IMR-90 (cell line): ENCODE measurements around the gene PHOSPHO2. TPM values are rescaled to one million over a fixed set of nuclear protein-coding genes. Genes with fewer than 3 reads are reported as not detected.

Source experiments
- ATAC-seq: fragments of 200-7000 bp; cut with Tn5 transposase; 2 replicates; pipeline ENCODE4 v1.9.1; 2020; ENCODE audit warnings: low read depth, mild to moderate bottlenecking, moderate library complexity
- BruUV-seq: library from RNA; stranded (reverse); fragments of 400-500 nt; replicated peaks from 2 replicates; lab custom pipeline; 2021; lab: Mats Ljungman, UMichigan
- CTCF ChIA-PET: fragments of 300-600 bp; formaldehyde crosslinking; extraction: SDS; loops from one replicate; lab custom pipeline; 2021; ENCODE audit warnings: antibody characterized with exemption; lab: Yijun Ruan, JAX
- POLR2A ChIA-PET: fragments of 300-600 bp; sonication (Branson Sonifier 250); formaldehyde crosslinking; loops from one replicate; lab custom pipeline; 2022; ENCODE audit warnings: antibody characterized with exemption; ENCODE audit not compliant: unreplicated experiment; lab: Charles Lee
- DNase-seq: peaks from one replicate; pipeline ENCODE4 v3.0.0; 2013
- H2AFZ ChIP-seq: replicated peaks from 2 replicates; pipeline ENCODE3; 2013; ENCODE audit warnings: low read length, mild to moderate bottlenecking; ENCODE audit not compliant: poor library complexity
- H2AK5ac ChIP-seq: 2 replicates; pipeline ENCODE4 v1.6.1; 2013; ENCODE audit warnings: low read depth, low read length, inconsistent platforms
- H2AK9ac ChIP-seq: replicated peaks from 2 replicates; pipeline ENCODE3; 2013; ENCODE audit warnings: mild to moderate bottlenecking, low read depth, low read length, moderate library complexity; ENCODE audit not compliant: poor library complexity
- H2BK120ac ChIP-seq: 2 replicates; pipeline ENCODE4 v1.6.1; 2013; ENCODE audit warnings: low read depth, low read length, inconsistent platforms
- H2BK15ac ChIP-seq: 3 replicates; pipeline ENCODE4 v1.6.1; 2013; ENCODE audit warnings: low read depth, low read length, inconsistent platforms
- H2BK20ac ChIP-seq: 2 replicates; pipeline ENCODE4 v1.6.1; 2013; ENCODE audit warnings: low read depth, mild to moderate bottlenecking, inconsistent platforms, low read length, moderate library complexity
- H2BK5ac ChIP-seq: 2 replicates; pipeline ENCODE4 v1.6.1; 2013; ENCODE audit warnings: mild to moderate bottlenecking, low read depth, low read length, inconsistent platforms; ENCODE audit not compliant: poor library complexity, severe bottlenecking
- H3K14ac ChIP-seq: replicated peaks from 2 replicates; pipeline ENCODE4 v1.6.1; 2013; ENCODE audit warnings: low read depth, low read length, inconsistent platforms
- H3K18ac ChIP-seq: 2 replicates; pipeline ENCODE4 v1.6.1; 2013; ENCODE audit warnings: low read depth, low read length, control low read depth
- H3K23ac ChIP-seq: 2 replicates; pipeline ENCODE4 v1.6.1; 2013; ENCODE audit warnings: low read depth, low read length, inconsistent platforms
- H3K27ac ChIP-seq: 2 replicates; pipeline ENCODE4 v1.5.1; 2013; ENCODE audit warnings: mild to moderate bottlenecking, control low read depth, low read length; ENCODE audit not compliant: insufficient read depth
- H3K27me3 ChIP-seq: 2 replicates; pipeline ENCODE4 v1.6.1; 2013; ENCODE audit warnings: low read length; ENCODE audit not compliant: control insufficient read depth, insufficient read depth
- H3K36me3 ChIP-seq: 2 replicates; pipeline ENCODE4 v1.6.1; 2013; ENCODE audit warnings: low read length, mixed read lengths; ENCODE audit not compliant: control insufficient read depth, insufficient read depth
- H3K4ac ChIP-seq: 2 replicates; pipeline ENCODE4 v1.6.1; 2013; ENCODE audit warnings: low read depth, low read length, inconsistent platforms
- H3K4me1 ChIP-seq: 2 replicates; pipeline ENCODE4 v1.6.1; 2013; ENCODE audit warnings: low read length, mixed read lengths; ENCODE audit not compliant: control insufficient read depth, insufficient read depth
- H3K4me2 ChIP-seq: 2 replicates; pipeline ENCODE4 v1.6.1; 2013; ENCODE audit warnings: low read depth, mild to moderate bottlenecking, control low read depth, low read length, moderate library complexity
- H3K4me3 ChIP-seq: 2 replicates; pipeline ENCODE4 v1.5.1; 2013; ENCODE audit warnings: low read depth, mild to moderate bottlenecking, control low read depth, low read length, moderate library complexity; ENCODE audit not compliant: insufficient read depth
- H3K56ac ChIP-seq: 2 replicates; pipeline ENCODE4 v1.6.1; 2013; ENCODE audit warnings: low read length, inconsistent platforms; ENCODE audit not compliant: insufficient read depth; ENCODE audit errors: extremely low read depth
- H3K79me1 ChIP-seq, 2 experiments: 2 replicates each; pipeline ENCODE4 v1.6.1; 2013; ENCODE audit warnings: low read length in 2 of 2, inconsistent platforms in 1 of 2, low read depth in 1 of 2
- H3K9ac ChIP-seq: 2 replicates; pipeline ENCODE4 v1.6.1; 2013; ENCODE audit warnings: low read depth, low read length, control low read depth
- H3K9me1 ChIP-seq: 2 replicates; pipeline ENCODE4 v1.6.1; 2013; ENCODE audit warnings: low read length, inconsistent platforms; ENCODE audit not compliant: insufficient read depth
- H3K9me3 ChIP-seq: 2 replicates; pipeline ENCODE4 v1.6.1; 2013; ENCODE audit warnings: low read length; ENCODE audit not compliant: control insufficient read depth, insufficient read depth
- H4K20me1 ChIP-seq: 2 replicates; pipeline ENCODE4 v1.6.1; 2013; ENCODE audit warnings: low read length, inconsistent platforms; ENCODE audit not compliant: insufficient read depth
- H4K5ac ChIP-seq: 2 replicates; pipeline ENCODE4 v1.6.1; 2013; ENCODE audit warnings: mild to moderate bottlenecking, low read depth, low read length, control low read depth
- H4K8ac ChIP-seq, 2 experiments: 2 replicates each; pipeline ENCODE4 v1.6.1; 2013; ENCODE audit warnings: low read depth in 2 of 2, low read length in 2 of 2, control low read depth in 1 of 2, inconsistent platforms in 1 of 2
- H4K91ac ChIP-seq: 2 replicates; pipeline ENCODE4 v1.6.1; 2013; ENCODE audit warnings: low read depth, low read length, inconsistent platforms; ENCODE audit not compliant: insufficient read depth
- MAFK ChIP-seq: IDR thresholded peaks from 2 replicates; pipeline ENCODE4 v1.6.1; 2012; ENCODE audit warnings: low read depth, low read length, improper control_type of control experiment
- MAZ ChIP-seq: IDR thresholded peaks from 2 replicates; pipeline ENCODE4 v1.6.1; 2012; ENCODE audit warnings: low read depth, mild to moderate bottlenecking, low read length, improper control_type of control experiment, moderate library complexity, borderline replicate concordance
- NFE2L2 ChIP-seq: fragments of 150-350 bp; IDR thresholded peaks from 2 replicates; pipeline ENCODE4 v1.6.1; 2016; ENCODE audit warnings: low read depth, mild to moderate bottlenecking, low read length
- POLR2A ChIP-seq: IDR thresholded peaks from 2 replicates; pipeline ENCODE4 v1.6.1; 2012; ENCODE audit warnings: mild to moderate bottlenecking, low read depth, low read length
- RCOR1 ChIP-seq: IDR thresholded peaks from 2 replicates; pipeline ENCODE4 v1.6.1; 2012; ENCODE audit warnings: mild to moderate bottlenecking, low read length, improper control_type of control experiment; ENCODE audit not compliant: insufficient replicate concordance
- WGBS, 2 experiments: methylation state at CpG; one replicate each; pipeline versions ENCODE4 v1.1.5 to v1.1.7; 2013; ENCODE audit warnings: missing lambda C conversion rate in 2 of 2; ENCODE audit not compliant: insufficient read length in 1 of 2; ENCODE audit errors: extremely low coverage in 2 of 2; 5-methylcytosine and 5-hydroxymethylcytosine counted together
- dilution Hi-C: fragments of 300-500 bp; cut with HindIII; formaldehyde crosslinking; loops from one replicate; pipeline ENCODE4 v1.14.3; 2018; ENCODE audit warnings: low sequenced_read_pairs; ENCODE audit not compliant: unreplicated experiment
- in situ Hi-C: fragments of 300-500 bp; cut with MboI; formaldehyde crosslinking; loops from 3 replicates; pipeline ENCODE4 v1.14.3; 2019; ENCODE audit warnings: low sequenced_read_pairs, inconsistent platforms, mixed read lengths
- intact Hi-C: fragments of 100-400 bp; cut with micrococcal nuclease; formaldehyde crosslinking; loops from 2 replicates; pipeline ENCODE4 v1.10.0; 2022
- polyA plus RNA-seq, 3 experiments: library from polyadenylated mRNA; depleted of rRNA; stranded (reverse); fragments of >200 nt; gene quantifications; 2 replicates each; pipeline ENCODE4 v1.2.3, GENCODE V29; 2012; ENCODE audit warnings: low replicate concordance in 1 of 3
- total RNA-seq: library from RNA; depleted of rRNA; stranded (reverse); fragments of >200 nt; gene quantifications from 2 replicates; pipeline ENCODE4 v1.2.3, GENCODE V29; 2012

Gene PHOSPHO2
- total and polyA plus RNA-seq, 2 of the 4 experiments (the other 2 are of a cell fraction): 0.48 to 0.54 TPM

GRCh38 chr2:169662744-169663143 is 31.5 kb upstream of the PHOSPHO2 start:
- dilution Hi-C loops (no loop called here), intact Hi-C loops (no loop called here), in situ Hi-C loops (no loop called here)
- H3K27me3 ChIP-seq: no peaks in the 10 kb centered on the region; the same call in 1 of the 2 replicates
- no peak overlapping the region for H4K8ac ChIP-seq
- H3K14ac ChIP-seq: no peak overlapping the region
- no peak overlapping the region for H3K18ac ChIP-seq
- ChIA-PET POLR2A (no interaction called here), CTCF (no interaction called here)
- H2BK15ac ChIP-seq: no peak overlapping the region
- H3K4me1 ChIP-seq: 0 out of 2 replicates have a peak, but pooled peaks cover 2% of the 10 kb centered on the region
- no TSS peak for BruUV-seq
- DNase-seq (no peak), ATAC-seq (no peak)
- H3K9me3 ChIP-seq: no peaks in the 10 kb centered on the region
- H2BK5ac ChIP-seq: no peak overlapping the region
- WGBS, 2 experiments: no CpG with 5 or more reads among the region's 1 CpG
- no peak overlapping the region for H2AFZ ChIP-seq
- no peak overlapping the region for H2AK9ac ChIP-seq
- no peak overlapping the region for H3K23ac ChIP-seq
- no peak overlapping the region for H3K4me3 ChIP-seq
- no peaks in the 10 kb centered on the region for H3K79me1 ChIP-seq
- no peak overlapping the region for H3K56ac ChIP-seq
- no peak overlapping the region for H3K4me2 ChIP-seq
- H3K4ac ChIP-seq: no peak overlapping the region
- H3K36me3 ChIP-seq: no peaks in the 10 kb centered on the region
- no peaks in the 10 kb centered on the region for H4K20me1 ChIP-seq
- H2BK20ac ChIP-seq: no peak overlapping the region
- no peak overlapping the region for H3K27ac ChIP-seq
- H3K9me1 ChIP-seq: no peaks in the 10 kb centered on the region
- TF ChIP-seq NFE2L2: no peak
- TF ChIP-seq MAFK: no peak
- TF ChIP-seq MAZ: no peak
- no peak for TF ChIP-seq POLR2A
- TF ChIP-seq RCOR1: no peak
- H2AK5ac ChIP-seq: no peak overlapping the region
- H3K9ac ChIP-seq: no peak overlapping the region
- H4K91ac ChIP-seq: no peak overlapping the region
- H4K5ac ChIP-seq: no peak overlapping the region
- H2BK120ac ChIP-seq: no peak overlapping the region
